ENCODE measurements around the gene RNF14.

The RNF14 gene

GRCh38 chr5:141960018-141960417, 8.9 kb upstream of the RNF14 start:
- TF ChIP-seq CEBPB (IDR thresholded peaks at IDR 0.05) (no peak), EP300 (IDR thresholded peaks at IDR 0.05; ENCODE audit: borderline replicate concordance) (no peak), MAX (IDR thresholded peaks at IDR 0.05) (no peak), RAD21 (IDR thresholded peaks at IDR 0.05; ENCODE audit: low read depth) (peak; percentile 14; the same call in 1 of the 2 replicates)

GRCh38 chr5:141960449-141961323, 8.2 kb upstream of the RNF14 start:
- TF ChIP-seq RAD21 (IDR thresholded peaks at IDR 0.05; ENCODE audit: low read depth) (peak; percentile 91), TEAD4 (IDR thresholded peaks at IDR 0.05) (no peak), CREB1 (IDR thresholded peaks at IDR 0.05; ENCODE audit: low read depth) (no peak), EP300 (IDR thresholded peaks at IDR 0.05; ENCODE audit: borderline replicate concordance) (no peak), TAF1 (IDR thresholded peaks at IDR 0.05; ENCODE audit: low read depth) (no peak)

GRCh38 chr5:141961466-141961865, 7.4 kb upstream of the RNF14 start:
- TF ChIP-seq RAD21 (IDR thresholded peaks at IDR 0.05; ENCODE audit: low read depth), result no peak
- TF ChIP-seq CREB1 (IDR thresholded peaks at IDR 0.05; ENCODE audit: low read depth), result no peak
- TF ChIP-seq USF1 (IDR thresholded peaks at IDR 0.05), result no peak
- no peak for TF ChIP-seq TEAD4 (IDR thresholded peaks at IDR 0.05)
- no peak for TF ChIP-seq REST (IDR thresholded peaks at IDR 0.05; ENCODE audit: low read depth)
- no peak for TF ChIP-seq EP300 (IDR thresholded peaks at IDR 0.05; ENCODE audit: borderline replicate concordance)

GRCh38 chr5:141963701-141964100, 5.2 kb upstream of the RNF14 start:
- TF ChIP-seq TAF1 (IDR thresholded peaks at IDR 0.05; ENCODE audit: low read depth) (no peak), EGR1 (IDR thresholded peaks at IDR 0.05) (no peak), CEBPB (IDR thresholded peaks at IDR 0.05) (no peak), REST (IDR thresholded peaks at IDR 0.05; ENCODE audit: low read depth) (no peak), FOXM1 (IDR thresholded peaks at IDR 0.05; ENCODE audit: borderline replicate concordance, low read depth) (no peak), RAD21 (IDR thresholded peaks at IDR 0.05; ENCODE audit: low read depth) (no peak), YY1 (IDR thresholded peaks at IDR 0.05; ENCODE audit: low read depth) (no peak), TEAD4 (IDR thresholded peaks at IDR 0.05) (no peak), NFIC (IDR thresholded peaks at IDR 0.05) (no peak), ZBTB7A (IDR thresholded peaks at IDR 0.05; ENCODE audit: low read depth) (no peak), TCF12 (IDR thresholded peaks at IDR 0.05; ENCODE audit: low read depth) (no peak), MAX (IDR thresholded peaks at IDR 0.05) (no peak), EP300 (IDR thresholded peaks at IDR 0.05; ENCODE audit: borderline replicate concordance) (no peak), CREB1 (IDR thresholded peaks at IDR 0.05; ENCODE audit: low read depth) (no peak), USF1 (IDR thresholded peaks at IDR 0.05) (no peak)

GRCh38 chr5:141965071-141965470, 3.8 kb upstream of the RNF14 start:
- no peak for TF ChIP-seq FOXM1 (IDR thresholded peaks at IDR 0.05; ENCODE audit: borderline replicate concordance, low read depth)
- TF ChIP-seq CEBPB (IDR thresholded peaks at IDR 0.05), result no peak
- TF ChIP-seq NFIC (IDR thresholded peaks at IDR 0.05), result no peak

GRCh38 chr5:141966275-141966962, 2.5 kb upstream of the RNF14 start:
- TF ChIP-seq CREB1 (IDR thresholded peaks at IDR 0.05; ENCODE audit: low read depth), result no peak
- no peak for TF ChIP-seq RAD21 (IDR thresholded peaks at IDR 0.05; ENCODE audit: low read depth)
- no peak for TF ChIP-seq FOXM1 (IDR thresholded peaks at IDR 0.05; ENCODE audit: borderline replicate concordance, low read depth)
- TF ChIP-seq YY1 (IDR thresholded peaks at IDR 0.05; ENCODE audit: low read depth), result no peak
- no peak for TF ChIP-seq USF1 (IDR thresholded peaks at IDR 0.05)
- TF ChIP-seq REST (IDR thresholded peaks at IDR 0.05; ENCODE audit: low read depth), result no peak
- no peak for TF ChIP-seq NFIC (IDR thresholded peaks at IDR 0.05)
- TF ChIP-seq ZBTB7A (IDR thresholded peaks at IDR 0.05; ENCODE audit: low read depth), result no peak
- no peak for TF ChIP-seq CEBPB (IDR thresholded peaks at IDR 0.05)
- TF ChIP-seq TCF12 (IDR thresholded peaks at IDR 0.05; ENCODE audit: low read depth), result no peak
- no peak for TF ChIP-seq MAX (IDR thresholded peaks at IDR 0.05)
- TF ChIP-seq EP300 (IDR thresholded peaks at IDR 0.05; ENCODE audit: borderline replicate concordance), result no peak
- TF ChIP-seq EGR1 (IDR thresholded peaks at IDR 0.05), result no peak
- TF ChIP-seq TEAD4 (IDR thresholded peaks at IDR 0.05), result no peak
- TF ChIP-seq TAF1 (IDR thresholded peaks at IDR 0.05; ENCODE audit: low read depth), result no peak
